ENCODE measurements around the gene LRP1.

GRCh38 chr12:57240066-57240921 is 112.0 kb downstream of the LRP1 start:
- no peak for TF ChIP-seq ZFP30 (CRISPR knock-in tag; IDR thresholded peaks at IDR 0.05)
- TF ChIP-seq POU6F1 (CRISPR knock-in tag; IDR thresholded peaks at IDR 0.05; ENCODE audit: borderline replicate concordance, low read depth): no peak
- no peak for TF ChIP-seq PATZ1 (CRISPR knock-in tag; IDR thresholded peaks at IDR 0.05; ENCODE audit: borderline replicate concordance)
- TF ChIP-seq RARB (CRISPR knock-in tag; IDR thresholded peaks at IDR 0.05): no peak
- TF ChIP-seq BACH2 (CRISPR knock-in tag; IDR thresholded peaks at IDR 0.05; ENCODE audit: borderline replicate concordance): no peak
- no peak for TF ChIP-seq ARNTL (CRISPR knock-in tag; IDR thresholded peaks at IDR 0.05; ENCODE audit: borderline replicate concordance, low read depth)
- TF ChIP-seq, protein P1, sequence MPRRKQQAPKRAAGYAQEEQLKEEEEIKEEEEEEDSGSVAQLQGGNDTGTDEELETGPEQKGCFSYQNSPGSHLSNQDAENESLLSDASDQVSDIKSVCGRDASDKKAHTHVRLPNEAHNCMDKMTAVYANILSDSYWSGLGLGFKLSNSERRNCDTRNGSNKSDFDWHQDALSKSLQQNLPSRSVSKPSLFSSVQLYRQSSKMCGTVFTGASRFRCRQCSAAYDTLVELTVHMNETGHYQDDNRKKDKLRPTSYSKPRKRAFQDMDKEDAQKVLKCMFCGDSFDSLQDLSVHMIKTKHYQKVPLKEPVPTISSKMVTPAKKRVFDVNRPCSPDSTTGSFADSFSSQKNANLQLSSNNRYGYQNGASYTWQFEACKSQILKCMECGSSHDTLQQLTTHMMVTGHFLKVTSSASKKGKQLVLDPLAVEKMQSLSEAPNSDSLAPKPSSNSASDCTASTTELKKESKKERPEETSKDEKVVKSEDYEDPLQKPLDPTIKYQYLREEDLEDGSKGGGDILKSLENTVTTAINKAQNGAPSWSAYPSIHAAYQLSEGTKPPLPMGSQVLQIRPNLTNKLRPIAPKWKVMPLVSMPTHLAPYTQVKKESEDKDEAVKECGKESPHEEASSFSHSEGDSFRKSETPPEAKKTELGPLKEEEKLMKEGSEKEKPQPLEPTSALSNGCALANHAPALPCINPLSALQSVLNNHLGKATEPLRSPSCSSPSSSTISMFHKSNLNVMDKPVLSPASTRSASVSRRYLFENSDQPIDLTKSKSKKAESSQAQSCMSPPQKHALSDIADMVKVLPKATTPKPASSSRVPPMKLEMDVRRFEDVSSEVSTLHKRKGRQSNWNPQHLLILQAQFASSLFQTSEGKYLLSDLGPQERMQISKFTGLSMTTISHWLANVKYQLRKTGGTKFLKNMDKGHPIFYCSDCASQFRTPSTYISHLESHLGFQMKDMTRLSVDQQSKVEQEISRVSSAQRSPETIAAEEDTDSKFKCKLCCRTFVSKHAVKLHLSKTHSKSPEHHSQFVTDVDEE (CRISPR knock-in tag; IDR thresholded peaks at IDR 0.05): no peak
- no peak; the same call in 1 of the 2 replicates for TF ChIP-seq TCF4 (CRISPR knock-in tag; IDR thresholded peaks at IDR 0.05; ENCODE audit: borderline replicate concordance)
